HEK293T (cell line): Measurements from ENCODE around the gene CFH.

Source experiments
- BHLHE40 ChIP-seq: fragments of 450-650 bp; IDR thresholded peaks from 2 replicates; pipeline ENCODE4 v1.6.1; 2016; ENCODE audit warnings: mild to moderate bottlenecking, moderate library complexity, borderline replicate concordance
- FOXM1 ChIP-seq: fragments of 450-650 bp; IDR thresholded peaks from 2 replicates; pipeline ENCODE4 v1.6.1; 2017; ENCODE audit warnings: mild to moderate bottlenecking, borderline replicate concordance
- TARDBP ChIP-seq: fragments of 450-650 bp; IDR thresholded peaks from 2 replicates; pipeline ENCODE4 v1.6.1; 2016
- ZNF384 ChIP-seq: fragments of 450-650 bp; IDR thresholded peaks from 2 replicates; pipeline ENCODE4 v1.6.1; 2016

DNA sequence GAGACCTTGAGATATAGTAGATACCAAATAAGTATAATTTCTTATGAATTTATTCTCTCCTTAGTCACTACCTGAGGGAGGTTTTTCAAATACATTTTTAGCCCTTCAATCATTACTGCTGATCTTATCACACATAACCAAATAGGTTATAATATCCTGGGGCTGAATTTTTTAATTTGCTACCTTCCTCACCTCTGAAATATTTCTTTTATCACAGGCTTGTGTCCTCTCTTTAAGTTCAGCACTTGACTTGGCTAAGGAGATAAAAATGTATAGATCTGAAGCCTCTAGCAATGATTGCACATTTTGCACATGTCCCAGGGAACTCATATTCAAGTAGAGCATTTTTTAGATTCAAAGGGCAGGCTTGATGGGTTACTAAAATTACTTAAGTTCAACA lies 23.1 kb downstream of the CFH start:
- TF ChIP-seq TARDBP: no peak
- TF ChIP-seq FOXM1: no peak
- TF ChIP-seq BHLHE40: no peak
- TF ChIP-seq ZNF384: no peak
